Mesenchymal stem cell (in vitro differentiated cells and primary cell): ENCODE results near the gene LRP1B.
A peak's percentile ranks its signal among the peaks of the same experiment; 100 is the strongest.

Source experiments
- DNase-seq: peaks from one replicate; pipeline ENCODE4 v3.0.0-alpha.2; 2013
- H2AFZ ChIP-seq: one replicate; pipeline ENCODE4 v1.6.1; 2013; ENCODE audit warnings: low read depth, mild to moderate bottlenecking, control low read depth, inconsistent platforms, low read length, moderate library complexity
- H2AK5ac ChIP-seq: 2 replicates; pipeline ENCODE4 v1.6.1; 2013; ENCODE audit warnings: low read length, moderate library complexity, mild to moderate bottlenecking, inconsistent platforms; ENCODE audit not compliant: severe bottlenecking
- H2BK120ac ChIP-seq: one replicate; pipeline ENCODE4 v1.6.1; 2013; ENCODE audit warnings: low read depth, mild to moderate bottlenecking, inconsistent platforms, low read length, moderate library complexity
- H2BK12ac ChIP-seq, 2 experiments: one replicate each; pipeline ENCODE4 v1.6.1; 2013; ENCODE audit warnings: inconsistent platforms in 2 of 2, low read length in 2 of 2, mild to moderate bottlenecking in 2 of 2, moderate library complexity in 2 of 2, control low read depth in 1 of 2
- H2BK15ac ChIP-seq: one replicate; pipeline ENCODE4 v1.6.1; 2013; ENCODE audit warnings: mild to moderate bottlenecking, low read depth, inconsistent platforms; ENCODE audit not compliant: poor library complexity, severe bottlenecking
- H2BK5ac ChIP-seq: 2 replicates; pipeline ENCODE4 v1.6.1; 2013; ENCODE audit warnings: low read depth, mild to moderate bottlenecking, low read length, control low read depth, inconsistent platforms; ENCODE audit not compliant: poor library complexity, severe bottlenecking
- H3K14ac ChIP-seq, 2 experiments: one replicate each; pipeline ENCODE4 v1.6.1; 2013; ENCODE audit warnings: inconsistent platforms in 2 of 2, low read length in 2 of 2, control low read depth in 1 of 2, mild to moderate bottlenecking in 1 of 2, moderate library complexity in 1 of 2
- H3K18ac ChIP-seq, 2 experiments: one replicate each; pipeline ENCODE4 v1.6.1; 2013; ENCODE audit warnings: inconsistent platforms in 2 of 2, low read length in 2 of 2, control low read depth in 1 of 2, low read depth in 1 of 2, mild to moderate bottlenecking in 1 of 2
- H3K23ac ChIP-seq, 2 experiments: one replicate each; pipeline ENCODE4 v1.6.1; 2013; ENCODE audit warnings: inconsistent platforms in 2 of 2, low read length in 2 of 2, mild to moderate bottlenecking in 2 of 2, moderate library complexity in 2 of 2, control low read depth in 1 of 2
- H3K27ac ChIP-seq: 2 replicates; pipeline ENCODE4 v1.5.1; 2013; ENCODE audit warnings: mild to moderate bottlenecking, moderate library complexity, low read length, control low read depth, inconsistent platforms; ENCODE audit not compliant: poor library complexity, severe bottlenecking
- H3K27me3 ChIP-seq, 2 experiments: 2 replicates each; pipeline versions ENCODE4 v1.6.1 to v1.7.0; 2013; ENCODE audit warnings: low read length in 2 of 2, mild to moderate bottlenecking in 2 of 2, moderate library complexity in 2 of 2, control low read depth in 1 of 2, inconsistent platforms in 1 of 2; ENCODE audit not compliant: control insufficient read depth in 1 of 2, insufficient read depth in 1 of 2
- H3K36me3 ChIP-seq, 2 experiments: 2 replicates each; pipeline versions ENCODE4 v1.6.1 to v1.7.0; 2013; ENCODE audit warnings: low read length in 2 of 2, control low read depth in 1 of 2, inconsistent platforms in 1 of 2, low read depth in 1 of 2, mild to moderate bottlenecking in 1 of 2; ENCODE audit not compliant: insufficient read depth in 2 of 2, control insufficient read depth in 1 of 2
- H3K4ac ChIP-seq, 2 experiments: one replicate each; pipeline ENCODE4 v1.6.1; 2013; ENCODE audit warnings: inconsistent platforms in 2 of 2, low read length in 2 of 2, mild to moderate bottlenecking in 2 of 2, moderate library complexity in 2 of 2, control low read depth in 1 of 2, low read depth in 1 of 2
- H3K4me1 ChIP-seq: 2 replicates; pipeline ENCODE4 v1.6.1; 2013; ENCODE audit warnings: low read depth, low read length, control low read depth; ENCODE audit not compliant: control insufficient read depth, insufficient read depth
- H3K4me2 ChIP-seq: 2 replicates; pipeline ENCODE4 v1.6.1; 2013; ENCODE audit warnings: low read length, mild to moderate bottlenecking, inconsistent platforms; ENCODE audit not compliant: poor library complexity, severe bottlenecking
- H3K4me3 ChIP-seq, 2 experiments: 2 replicates each; pipeline versions ENCODE4 v1.5.1 to v1.7.0; 2013; ENCODE audit warnings: low read length in 2 of 2, mild to moderate bottlenecking in 2 of 2, control low read depth in 1 of 2, low read depth in 1 of 2; ENCODE audit not compliant: insufficient read depth in 1 of 2
- H3K79me1 ChIP-seq: replicated peaks from 2 replicates; pipeline ENCODE4 v1.6.1; 2013; ENCODE audit warnings: mild to moderate bottlenecking, control low read depth, low read length, inconsistent platforms; ENCODE audit not compliant: poor library complexity, severe bottlenecking
- H3K9ac ChIP-seq: 2 replicates; pipeline ENCODE4 v1.7.0; 2013; ENCODE audit warnings: mild to moderate bottlenecking, low read length, moderate library complexity
- H3K9me3 ChIP-seq: 2 replicates; pipeline ENCODE4 v1.7.0; 2013; ENCODE audit warnings: mild to moderate bottlenecking, low read length; ENCODE audit not compliant: control insufficient read depth
- H4K8ac ChIP-seq: one replicate; pipeline ENCODE4 v1.6.1; 2013; ENCODE audit warnings: inconsistent platforms, mild to moderate bottlenecking, low read length, moderate library complexity
- H4K91ac ChIP-seq: one replicate; pipeline ENCODE4 v1.6.1; 2013; ENCODE audit warnings: mild to moderate bottlenecking, low read length, inconsistent platforms
- WGBS: methylation state at CpG from one replicate; pipeline ENCODE4 v1.1.7; 2013; ENCODE audit warnings: mixed read lengths; 5-methylcytosine and 5-hydroxymethylcytosine counted together

The LRP1B gene

DNA sequence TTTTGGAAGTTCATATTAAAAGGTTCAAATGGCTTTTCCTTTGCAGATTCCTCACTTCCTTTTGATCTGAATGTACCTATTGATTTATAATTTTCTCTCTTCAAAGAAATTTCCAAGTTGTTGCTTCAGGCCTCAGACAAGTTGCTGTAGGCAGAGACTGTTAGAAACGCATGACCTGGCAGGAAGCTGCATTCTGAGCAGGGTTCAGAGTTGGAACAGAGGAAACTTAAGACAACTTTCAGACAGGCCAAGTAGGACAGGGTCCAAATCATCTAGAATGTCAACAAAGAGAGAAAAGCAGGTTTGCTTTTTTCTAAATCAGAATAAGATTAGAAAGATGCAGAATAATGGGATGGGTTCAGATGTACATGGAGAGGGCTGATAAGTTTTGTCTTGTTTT, 416.3 kb downstream of the LRP1B start:
- Histone ChIP-seq H3K4ac (no peak overlapping the region), H2BK15ac (no peak overlapping the region), H4K91ac (no peak overlapping the region), H3K27ac (no peak overlapping the region), H3K9me3 (no peaks in the 10 kb centered on the region), H3K79me1 (no peaks in the 10 kb centered on the region), H3K9ac (no peak overlapping the region), H2AK5ac (no peak overlapping the region), H3K4me1 (no peaks in the 10 kb centered on the region), H3K36me3 (no peaks in the 10 kb centered on the region), H3K14ac (no peak overlapping the region), H3K23ac (no peak overlapping the region), H4K8ac (no peak overlapping the region), H3K4me2 (no peak overlapping the region), H3K18ac (no peak overlapping the region), H3K27me3 (no peaks in the 10 kb centered on the region), H3K4me3 (no peak overlapping the region), H2BK12ac (no peak overlapping the region), H2BK5ac (no peak overlapping the region), H2BK120ac (no peak overlapping the region), H2AFZ (no peak overlapping the region)
- WGBS: 83% methylated on average over 1 of the region's 1 CpG
- DNase-seq: no peak

DNA sequence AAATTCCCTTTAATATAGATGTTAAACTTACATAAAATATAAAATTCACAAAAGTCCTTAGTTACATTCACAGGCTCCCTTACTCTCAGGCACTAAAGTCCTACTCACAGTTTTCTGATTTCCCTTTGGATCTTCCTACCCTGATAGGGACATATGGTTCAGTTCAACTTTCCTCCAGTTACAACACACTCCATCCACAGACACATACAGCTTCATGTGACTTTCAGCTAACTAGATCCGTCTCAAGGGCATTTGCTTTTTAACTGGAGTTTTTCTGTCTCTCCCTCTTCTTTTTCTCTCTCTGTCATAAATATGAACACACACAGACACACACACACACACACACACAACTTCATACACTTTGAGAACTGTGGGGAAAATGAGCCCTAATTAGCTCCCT, 419.2 kb downstream of the LRP1B start:
- H2AFZ ChIP-seq: no peak overlapping the region
- no peak overlapping the region for H3K4ac ChIP-seq
- H3K4me2 ChIP-seq: no peak overlapping the region
- H2BK5ac ChIP-seq: no peak overlapping the region
- DNase-seq: peak; percentile 16
- H3K79me1 ChIP-seq: no peaks in the 10 kb centered on the region
- no peak overlapping the region for H3K27ac ChIP-seq
- no peak overlapping the region for H3K9ac ChIP-seq
- H3K23ac ChIP-seq: no peak overlapping the region
- H4K91ac ChIP-seq: no peak overlapping the region
- H2BK15ac ChIP-seq: no peak overlapping the region
- no peak overlapping the region for H3K18ac ChIP-seq
- H3K27me3 ChIP-seq: no peaks in the 10 kb centered on the region
- no peak overlapping the region for H3K14ac ChIP-seq
- H2AK5ac ChIP-seq: no peak overlapping the region
- H2BK120ac ChIP-seq: no peak overlapping the region
- H3K4me3 ChIP-seq: no peak overlapping the region
- H4K8ac ChIP-seq: no peak overlapping the region
- H3K4me1 ChIP-seq: no peaks in the 10 kb centered on the region
- WGBS: 93% methylated on average over 1 of the region's 1 CpG
- H3K9me3 ChIP-seq: no peaks in the 10 kb centered on the region
- H2BK12ac ChIP-seq: no peak overlapping the region
- H3K36me3 ChIP-seq: no peaks in the 10 kb centered on the region

DNA sequence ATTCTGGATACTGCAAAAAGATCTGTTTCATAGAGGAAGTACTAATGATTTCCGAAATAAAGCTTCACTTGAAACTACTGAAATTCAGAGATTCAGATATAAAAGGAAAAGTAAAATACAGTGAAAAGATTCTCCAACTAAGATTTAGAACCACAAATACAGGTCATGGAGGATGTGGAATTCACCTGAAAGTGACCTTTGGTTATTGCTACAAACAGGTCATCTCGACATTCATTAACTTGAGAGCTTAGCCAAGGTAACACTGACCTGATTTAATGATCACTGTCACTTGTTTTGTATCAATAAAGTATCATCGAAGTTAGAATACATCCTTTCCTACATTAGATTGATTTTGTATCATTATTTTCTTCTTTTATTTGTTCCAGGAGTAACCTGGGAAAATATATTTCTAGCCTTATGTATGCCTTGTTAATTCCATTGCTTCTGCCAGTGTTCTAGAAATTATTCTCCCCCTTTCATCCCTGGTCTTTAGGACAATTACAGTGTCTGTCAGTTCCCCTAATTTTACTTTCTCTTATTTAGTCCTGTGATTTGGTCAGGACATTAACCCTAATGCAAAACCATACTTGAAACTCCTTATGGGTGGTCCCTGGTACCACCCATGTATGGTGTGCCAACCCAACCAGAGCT, 420.1 kb downstream of the LRP1B start:
- no peaks in the 10 kb centered on the region for H3K36me3 ChIP-seq
- peak overlapping the region; percentile 8 for H2BK120ac ChIP-seq
- no peaks in the 10 kb centered on the region for H3K79me1 ChIP-seq
- no peak overlapping the region for H3K4me2 ChIP-seq
- no peaks in the 10 kb centered on the region for H3K4me1 ChIP-seq
- H4K8ac ChIP-seq: no peak overlapping the region
- no peak overlapping the region for H2BK15ac ChIP-seq
- no peaks in the 10 kb centered on the region for H3K27me3 ChIP-seq
- no peak overlapping the region for H3K18ac ChIP-seq
- H3K9ac ChIP-seq: no peak overlapping the region
- no peak overlapping the region for H2BK5ac ChIP-seq
- no peaks in the 10 kb centered on the region for H3K9me3 ChIP-seq
- no peak overlapping the region for H2BK12ac ChIP-seq
- no peak overlapping the region for H3K14ac ChIP-seq
- DNase-seq: no peak
- H2AK5ac ChIP-seq: no peak overlapping the region
- H3K4me3 ChIP-seq: no peak overlapping the region
- no peak overlapping the region for H3K23ac ChIP-seq
- H2AFZ ChIP-seq: no peak overlapping the region
- WGBS: 80% methylated on average over 1 of the region's 3 CpGs
- no peak overlapping the region for H3K4ac ChIP-seq
- H4K91ac ChIP-seq: no peak overlapping the region
- H3K27ac ChIP-seq: no peak overlapping the region

DNA sequence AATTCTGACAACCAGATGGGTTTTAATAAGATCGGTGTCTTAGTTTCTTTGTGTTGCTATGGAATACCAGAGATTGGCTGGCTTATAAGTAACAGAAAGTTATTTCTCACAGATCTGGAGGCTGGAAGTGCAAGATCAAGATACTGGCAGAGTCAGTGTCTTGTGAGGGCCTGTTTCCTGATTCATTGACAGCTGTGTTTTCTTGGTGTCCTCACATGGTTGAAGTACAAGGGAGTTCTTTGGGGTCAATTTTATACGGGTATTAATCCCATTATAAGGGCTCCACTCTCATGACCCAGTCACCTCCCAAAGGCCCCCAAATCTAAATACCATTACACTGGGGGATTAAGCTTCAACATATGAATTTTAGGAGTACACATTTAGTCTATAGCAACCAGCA, 421.1 kb downstream of the LRP1B start:
- Histone ChIP-seq H4K91ac (no peak overlapping the region), H2BK120ac (no peak overlapping the region), H2BK12ac (no peak overlapping the region), H3K4me1 (no peaks in the 10 kb centered on the region), H3K27me3 (no peaks in the 10 kb centered on the region), H2BK5ac (no peak overlapping the region), H3K4ac (no peak overlapping the region), H3K9ac (no peak overlapping the region), H2AK5ac (no peak overlapping the region), H3K9me3 (no peaks in the 10 kb centered on the region), H3K14ac (no peak overlapping the region), H3K4me2 (no peak overlapping the region), H3K23ac (no peak overlapping the region), H3K4me3 (no peak overlapping the region), H3K27ac (no peak overlapping the region), H4K8ac (no peak overlapping the region), H2BK15ac (no peak overlapping the region), H3K36me3 (no peaks in the 10 kb centered on the region), H3K18ac (no peak overlapping the region), H3K79me1 (no peaks in the 10 kb centered on the region), H2AFZ (no peak overlapping the region)
- 94% methylated on average over 1 of the region's 2 CpGs for WGBS
- no peak for DNase-seq
